ENCODE results near the gene CHN2. TPM values are rescaled to one million over a fixed set of nuclear protein-coding genes. Genes with fewer than 3 reads are reported as not detected.

CHN2 gene
- total RNA-seq, 1 donor: 0.81 TPM

DNA sequence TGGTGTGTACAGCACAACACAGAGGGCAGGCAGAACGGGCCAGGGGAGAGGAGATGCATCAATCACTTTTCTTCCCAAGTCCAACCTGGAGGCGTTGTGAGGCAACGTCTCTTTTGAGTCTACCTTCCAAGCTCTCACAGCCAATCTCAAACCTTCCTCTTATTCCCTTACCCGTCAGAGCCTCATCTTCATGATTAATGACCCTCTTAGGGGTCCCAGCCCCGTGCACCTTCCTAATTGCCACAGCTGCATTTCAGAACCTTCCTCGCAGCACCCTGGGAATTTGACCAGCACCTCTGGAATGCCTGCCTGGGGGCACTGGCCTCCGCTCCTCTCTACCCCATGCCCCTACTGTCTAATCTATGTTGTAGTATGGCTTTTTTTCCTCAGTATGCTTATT lies 199.7 kb downstream of the CHN2 start:
- DNase-seq (ENCODE audit: low read depth): no peak
- no peak for TF ChIP-seq CTCF (IDR thresholded peaks at IDR 0.05; ENCODE audit: insufficient read depth, low read length)

DNA sequence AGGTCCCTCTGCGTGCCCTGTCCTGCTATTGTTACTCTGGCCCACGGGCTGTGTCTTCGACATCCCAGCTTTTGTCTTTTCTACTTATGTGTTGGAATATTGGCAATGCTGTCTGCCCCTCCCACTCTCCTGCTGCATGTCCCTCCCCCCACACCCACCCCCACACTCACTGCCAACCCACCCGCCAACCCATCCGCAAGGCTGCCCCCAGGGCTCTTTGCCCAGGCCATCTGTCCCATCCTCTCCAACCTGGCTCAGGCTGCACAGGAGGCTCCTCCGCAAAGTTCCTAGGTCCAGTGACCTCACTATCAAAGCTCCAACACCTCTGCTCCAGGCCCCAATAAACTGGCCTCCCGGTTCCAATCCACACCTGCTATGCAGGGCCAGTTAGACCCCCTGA lies 202.0 kb downstream of the CHN2 start:
- DNase-seq (ENCODE audit: low read depth): no peak
- H3K4me3 ChIP-seq (ENCODE audit: low read depth, low read length): no peak overlapping the region
- TF ChIP-seq CTCF (IDR thresholded peaks at IDR 0.05; ENCODE audit: insufficient read depth, low read length): no peak

More for the DNA sequence above, 199.7 kb downstream of the CHN2 start:
- H3K4me3 ChIP-seq (ENCODE audit: low read depth, low read length): no peak overlapping the region

- DNase-seq (ENCODE audit: low read depth): peak; percentile 13
- no peak for TF ChIP-seq CTCF (IDR thresholded peaks at IDR 0.05; ENCODE audit: insufficient read depth, low read length)
- no peak overlapping the region for H3K4me3 ChIP-seq (ENCODE audit: low read depth, low read length)
Measured at GRCh38 chr7:29397398-29397797, 202.8 kb downstream of the CHN2 start.

GRCh38 chr7:29398011-29398410 lies 203.4 kb downstream of the CHN2 start:
- TF ChIP-seq CTCF (IDR thresholded peaks at IDR 0.05; ENCODE audit: insufficient read depth, low read length): no peak
- no peak for DNase-seq (ENCODE audit: low read depth)
- no peak overlapping the region for H3K4me3 ChIP-seq (ENCODE audit: low read depth, low read length)

- H3K4me3 ChIP-seq (ENCODE audit: low read depth, low read length): no peak overlapping the region
- DNase-seq (ENCODE audit: low read depth): no peak
- no peak for TF ChIP-seq CTCF (IDR thresholded peaks at IDR 0.05; ENCODE audit: insufficient read depth, low read length)
Measured at GRCh38 chr7:29400437-29400836, 205.9 kb downstream of the CHN2 start.

GRCh38 chr7:29401769-29402168 lies 207.2 kb downstream of the CHN2 start:
- TF ChIP-seq CTCF (IDR thresholded peaks at IDR 0.05; ENCODE audit: insufficient read depth, low read length): no peak
- H3K4me3 ChIP-seq (ENCODE audit: low read depth, low read length): no peak overlapping the region
- no peak for DNase-seq (ENCODE audit: low read depth)

GRCh38 chr7:29405891-29406290 lies 211.3 kb downstream of the CHN2 start:
- TF ChIP-seq CTCF (IDR thresholded peaks at IDR 0.05; ENCODE audit: insufficient read depth, low read length): no peak
- H3K4me3 ChIP-seq (ENCODE audit: low read depth, low read length): no peak overlapping the region
- no peak for DNase-seq (ENCODE audit: low read depth)
